SU-DHL-6 (cell line): Measurements from ENCODE around the gene GC.

Experiments used
- EZH2phosphoT487 ChIP-seq: fragments of 200-600 bp; sonication (generic), shearing (Covaris generic); conservative IDR thresholded peaks from 2 replicates; pipeline ENCODE4 v1.6.1; 2018; ENCODE audit warnings: mild to moderate bottlenecking, antibody characterized with exemption, low read length, moderate library complexity, mixed read lengths
- TF ChIP-seq, protein P1 (sequence below): fragments of 200-600 bp; sonication (generic); IDR thresholded peaks from one replicate; pipeline ENCODE4 v1.5.1; 2017; ENCODE audit warnings: antibody characterized with exemption, mild to moderate bottlenecking, low read length, moderate library complexity; ENCODE audit not compliant: insufficient read depth, poor library complexity, severe bottlenecking

DNA sequence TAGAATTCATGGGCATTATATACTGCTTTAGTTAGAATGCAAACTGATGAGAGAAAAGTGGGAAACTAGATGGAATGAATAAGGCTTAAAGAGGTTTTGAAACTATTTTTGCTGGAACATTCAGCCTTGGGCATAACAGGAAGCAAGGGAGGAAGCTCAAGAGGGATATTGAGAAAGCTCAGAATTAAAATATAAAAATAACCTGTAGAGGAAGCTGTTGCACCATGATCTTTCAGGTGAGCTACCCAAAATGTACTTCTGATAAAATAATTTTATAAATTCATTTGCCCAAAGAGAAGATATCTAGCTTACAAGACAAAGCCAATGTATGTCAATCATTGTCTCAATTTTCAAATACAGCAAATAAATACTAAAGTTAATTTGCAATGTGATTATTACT is 11.3 kb downstream of the GC start:
- TF ChIP-seq, protein P1, sequence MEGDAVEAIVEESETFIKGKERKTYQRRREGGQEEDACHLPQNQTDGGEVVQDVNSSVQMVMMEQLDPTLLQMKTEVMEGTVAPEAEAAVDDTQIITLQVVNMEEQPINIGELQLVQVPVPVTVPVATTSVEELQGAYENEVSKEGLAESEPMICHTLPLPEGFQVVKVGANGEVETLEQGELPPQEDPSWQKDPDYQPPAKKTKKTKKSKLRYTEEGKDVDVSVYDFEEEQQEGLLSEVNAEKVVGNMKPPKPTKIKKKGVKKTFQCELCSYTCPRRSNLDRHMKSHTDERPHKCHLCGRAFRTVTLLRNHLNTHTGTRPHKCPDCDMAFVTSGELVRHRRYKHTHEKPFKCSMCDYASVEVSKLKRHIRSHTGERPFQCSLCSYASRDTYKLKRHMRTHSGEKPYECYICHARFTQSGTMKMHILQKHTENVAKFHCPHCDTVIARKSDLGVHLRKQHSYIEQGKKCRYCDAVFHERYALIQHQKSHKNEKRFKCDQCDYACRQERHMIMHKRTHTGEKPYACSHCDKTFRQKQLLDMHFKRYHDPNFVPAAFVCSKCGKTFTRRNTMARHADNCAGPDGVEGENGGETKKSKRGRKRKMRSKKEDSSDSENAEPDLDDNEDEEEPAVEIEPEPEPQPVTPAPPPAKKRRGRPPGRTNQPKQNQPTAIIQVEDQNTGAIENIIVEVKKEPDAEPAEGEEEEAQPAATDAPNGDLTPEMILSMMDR: no peak
- TF ChIP-seq EZH2phosphoT487: no peak
